Spleen (tissue), 7 donors: ENCODE results near the gene PTPN4.

Source experiments
- CTCF ChIP-seq, 11 experiments: fragments of 200-600 bp in 7 of 11; fragments of 450-650 bp in 4 of 11; sonication (generic) in 4 of 11; IDR thresholded peaks in 8 of 11; conservative IDR thresholded peaks in 3 of 11; 1 replicate in 7 of 11; 2 replicates in 4 of 11; pipeline versions ENCODE4 v1.4.0 to v1.8.0; 2016 to 2021; ENCODE audit warnings: antibody characterized with exemption in 11 of 11, inconsistent platforms in 4 of 11, mild to moderate bottlenecking in 1 of 11
- POLR2A ChIP-seq, 3 donors: fragments of 450-650 bp; IDR thresholded peaks; one replicate each; pipeline ENCODE4 v1.5.1; 2017; ENCODE audit warnings: antibody characterized with exemption in 3 of 3, mild to moderate bottlenecking in 1 of 3
- donor health status: DM: no; HTN: no; CAD: no; lungs with moderate emphysema.
- donor health status: DM: no; HTN: no; CAD: no.
- donor health status: DM: no; HTN: no; CAD: no.

GRCh38 chr2:119827866-119828507, 68.3 kb downstream of the PTPN4 start:
- TF ChIP-seq CTCF (IDR thresholded peaks at IDR 0.05 in 8 of 11, conservative IDR thresholded peaks at IDR 0.05 in 3 of 11) (no peak), POLR2A (IDR thresholded peaks at IDR 0.05) (no peak)
